ENCODE data around the gene ITPR2.
"Not testable (repeated sequence)": the region's sequence is repeated elsewhere in the genome, so short reads cannot be mapped to it uniquely, and the experiment has no call there.

The ITPR2 gene

GRCh38 chr12:26327975-26328644 lies 504.9 kb downstream of the ITPR2 start:
- FAIRE-seq, result no peak

- FAIRE-seq, result no peak
Observed at GRCh38 chr12:26323673-26324072, 509.3 kb downstream of the ITPR2 start.

DNA sequence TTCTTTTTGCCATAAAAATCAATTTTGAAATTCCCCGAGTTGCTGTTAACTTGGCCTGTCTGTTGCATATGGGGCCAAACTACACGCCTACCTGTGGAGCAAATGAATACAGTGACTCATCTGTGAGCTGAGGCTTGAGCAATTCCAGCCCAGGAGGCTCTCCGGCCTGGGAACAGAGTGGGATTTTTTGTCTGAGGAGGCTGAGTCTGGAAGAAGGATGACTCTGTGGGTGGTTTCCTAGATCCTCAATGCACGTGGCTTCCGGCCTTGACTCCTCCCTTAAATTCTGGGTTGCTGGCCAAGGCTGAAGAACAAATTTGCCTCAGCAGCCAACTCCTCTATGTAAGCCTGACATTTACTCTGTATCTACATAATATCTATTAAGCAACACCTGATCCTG lies 513.5 kb downstream of the ITPR2 start:
- no peak for FAIRE-seq

DNA sequence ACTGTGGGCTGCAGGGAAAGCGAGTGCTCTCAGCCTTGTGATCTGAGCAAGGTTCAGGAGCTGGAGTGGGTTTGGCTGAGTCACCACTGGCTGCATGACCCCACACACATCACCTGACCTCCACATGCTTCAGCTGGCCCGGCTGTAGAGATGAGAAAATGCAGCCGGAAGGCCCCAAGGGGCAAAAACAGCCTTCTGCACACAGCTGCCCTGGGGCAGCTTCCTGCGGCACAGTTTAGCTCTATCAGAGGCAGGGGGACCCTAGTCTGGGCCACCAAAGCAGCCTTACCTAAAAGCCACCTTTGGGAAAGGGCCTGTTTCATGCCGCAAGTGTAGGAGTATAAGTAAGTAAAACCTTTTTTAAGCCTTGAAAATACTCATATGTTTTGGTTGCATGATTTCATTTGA lies 514.3 kb downstream of the ITPR2 start:
- no peak for FAIRE-seq

DNA sequence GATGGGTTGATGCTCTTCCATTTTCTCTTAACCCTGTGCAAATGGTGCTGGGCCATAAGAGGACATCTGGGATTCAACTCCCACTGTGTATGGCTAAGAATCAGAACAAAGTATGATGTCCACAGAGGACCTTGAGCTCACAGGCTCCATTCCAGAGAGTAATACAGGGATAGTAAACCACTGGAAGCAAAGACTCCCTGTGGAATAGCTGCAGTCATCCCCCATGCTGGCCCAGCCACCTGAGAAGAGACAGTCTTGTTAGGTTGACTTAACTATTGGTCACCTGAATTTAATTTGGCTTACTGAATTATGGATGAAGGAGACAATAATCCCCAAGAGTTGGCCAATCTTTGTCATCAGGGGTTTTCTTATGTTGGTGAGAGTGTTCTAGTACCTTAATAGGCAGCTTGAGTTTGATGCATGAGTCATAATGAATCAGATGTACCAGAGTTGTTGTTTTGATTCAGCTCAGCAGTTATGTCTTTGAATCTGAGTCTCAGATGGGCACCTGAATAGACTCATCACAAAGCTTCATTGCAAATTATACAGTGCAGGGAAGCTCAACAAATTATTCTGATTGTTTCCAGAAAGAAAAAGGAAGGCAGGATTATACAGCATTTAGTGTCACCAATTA lies 514.9 kb downstream of the ITPR2 start:
- no peak for FAIRE-seq

- not testable (repeated sequence) for FAIRE-seq
Observed at GRCh38 chr12:26314103-26314502, 518.9 kb downstream of the ITPR2 start.

DNA sequence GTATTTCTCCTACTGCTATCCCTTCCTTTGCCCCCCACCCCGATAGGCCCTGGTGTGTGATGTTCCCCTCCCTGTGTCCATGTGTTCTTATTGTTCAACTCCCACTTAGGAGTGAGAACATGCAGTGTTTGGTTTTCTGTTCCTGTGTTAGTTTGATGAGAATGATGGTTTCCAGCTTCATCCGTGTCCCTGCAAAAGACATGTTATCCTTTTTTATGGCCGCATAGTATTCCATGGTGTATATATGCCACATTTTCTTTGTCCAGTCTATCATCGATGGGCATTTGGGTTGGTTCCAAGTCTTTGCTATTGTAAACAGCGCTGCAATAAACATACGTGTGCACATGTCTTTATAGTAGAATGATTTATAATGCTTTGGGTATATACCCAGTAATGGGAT lies 522.5 kb downstream of the ITPR2 start:
- not testable (repeated sequence) for FAIRE-seq

DNA sequence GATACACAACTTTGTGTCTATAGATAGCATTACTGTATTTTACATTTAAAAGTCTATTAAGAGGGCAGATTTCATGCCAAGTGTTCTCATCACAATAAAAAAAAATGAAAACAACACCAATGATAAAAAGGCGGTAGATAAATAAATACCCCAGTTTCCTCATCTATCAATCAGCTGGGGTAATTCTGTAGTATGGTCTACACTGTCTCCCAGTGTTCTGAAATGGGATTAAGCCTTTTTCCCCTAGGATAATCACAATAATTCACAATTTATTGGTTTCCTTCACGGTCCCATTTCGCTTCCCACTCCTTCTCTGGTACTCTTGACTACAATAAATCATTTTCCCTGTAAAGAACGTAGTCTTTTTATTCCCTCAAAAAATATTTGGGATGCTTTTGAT lies 523.4 kb downstream of the ITPR2 start:
- no peak for FAIRE-seq

DNA sequence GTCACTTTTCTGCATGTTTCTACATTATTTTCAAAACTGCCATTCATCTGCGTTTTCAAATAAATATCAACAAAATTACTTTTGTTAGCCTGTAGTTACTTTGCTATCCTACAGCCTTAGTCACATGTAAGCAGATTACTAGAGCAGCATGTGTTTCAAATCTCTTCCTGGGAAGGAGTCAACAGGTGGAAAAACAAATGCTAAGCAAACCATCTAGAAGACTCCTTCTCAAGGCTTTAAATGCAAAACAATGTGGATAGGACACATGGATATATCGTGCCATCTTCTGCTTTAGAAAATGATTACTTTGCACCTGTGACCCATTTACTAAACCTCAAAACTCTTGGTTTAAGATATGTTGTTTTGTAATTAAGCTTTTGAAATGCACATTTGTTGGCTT lies 528.7 kb downstream of the ITPR2 start:
- no peak for FAIRE-seq

GRCh38 chr12:26303418-26303817 lies 529.6 kb downstream of the ITPR2 start:
- FAIRE-seq, result no peak

DNA sequence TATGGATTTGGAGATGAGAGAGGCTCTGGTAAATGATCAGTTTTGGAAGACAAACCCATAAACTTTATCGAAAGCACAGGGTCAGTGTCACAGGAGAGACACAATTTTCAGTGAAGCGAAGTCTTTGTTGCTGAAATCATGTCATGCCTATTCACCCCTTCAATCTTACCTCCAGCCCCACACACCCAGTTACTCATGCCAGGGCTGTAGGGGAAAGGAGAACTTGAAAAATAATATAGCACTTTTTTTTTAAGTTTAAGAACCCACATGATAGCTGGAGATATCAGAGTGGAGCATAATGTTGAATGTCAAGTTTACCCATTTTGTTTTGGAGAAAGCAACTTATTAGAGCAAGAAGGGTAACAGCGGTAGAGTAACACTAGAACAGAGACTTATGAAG lies 530.2 kb downstream of the ITPR2 start:
- FAIRE-seq, result no peak

GRCh38 chr12:26299751-26300150 lies 533.2 kb downstream of the ITPR2 start:
- FAIRE-seq, result no peak

- FAIRE-seq, result peak; percentile 17
Observed at GRCh38 chr12:26298785-26299621, 534.0 kb downstream of the ITPR2 start.

GRCh38 chr12:26297396-26298070 lies 535.5 kb downstream of the ITPR2 start:
- FAIRE-seq, result no peak

DNA sequence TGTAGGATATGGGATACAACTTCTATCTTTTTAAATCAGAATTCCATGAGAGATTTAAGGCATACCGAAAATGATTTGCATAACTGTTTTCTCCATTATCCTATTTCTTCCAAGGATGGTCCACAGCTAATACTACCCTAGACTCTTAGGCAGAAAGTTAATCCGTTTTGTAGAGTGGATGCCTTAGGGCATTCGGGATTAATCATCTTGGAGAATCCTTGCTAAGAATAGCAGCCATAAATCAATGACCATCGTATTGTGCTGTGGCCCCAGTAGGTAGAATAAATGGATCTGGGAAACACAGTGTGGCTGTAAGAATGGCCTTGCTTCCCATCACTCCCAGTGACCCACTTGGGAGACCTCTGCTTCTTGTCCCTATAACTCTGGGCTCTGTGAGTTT lies 538.0 kb downstream of the ITPR2 start:
- no peak for FAIRE-seq

DNA sequence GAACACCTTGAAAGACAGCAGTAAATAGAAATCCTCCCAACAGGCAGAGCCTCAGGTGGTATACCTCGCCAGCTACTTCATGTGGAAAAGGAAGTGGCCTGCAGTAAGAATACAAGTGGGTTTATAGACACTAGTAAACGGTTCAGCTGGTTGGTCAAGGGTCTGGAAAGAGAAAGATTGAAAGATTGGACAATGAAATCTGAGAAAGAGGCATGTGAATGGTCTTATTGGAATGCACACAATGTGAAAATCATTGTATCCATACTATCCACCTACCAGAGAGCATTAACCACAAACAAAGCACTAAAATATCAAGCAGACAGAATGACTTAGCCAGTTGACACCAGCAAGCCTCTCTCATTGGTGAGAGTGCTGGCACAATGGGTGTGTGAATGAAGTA lies 539.4 kb downstream of the ITPR2 start:
- no peak for FAIRE-seq

GRCh38 chr12:26292596-26292995 lies 540.4 kb downstream of the ITPR2 start:
- FAIRE-seq, result no peak

DNA sequence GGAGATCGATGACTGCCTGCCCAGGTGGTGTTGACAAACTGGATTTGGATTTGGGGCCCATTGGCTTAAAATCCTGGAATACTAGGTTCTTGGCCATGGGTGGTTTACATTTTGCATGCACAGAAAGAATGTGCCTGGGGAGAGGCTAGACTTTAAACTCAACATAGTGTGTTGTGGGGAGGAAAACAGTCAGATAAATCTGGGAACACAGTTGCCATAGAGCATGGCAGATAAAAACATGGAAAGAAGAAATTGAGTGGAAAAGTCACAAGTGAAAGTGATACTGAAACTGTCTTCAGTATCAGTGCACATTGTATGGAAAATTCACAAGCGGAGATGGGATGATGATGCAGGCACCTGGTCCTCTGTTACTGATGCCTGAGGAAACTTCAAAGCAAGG lies 542.4 kb downstream of the ITPR2 start:
- FAIRE-seq, result no peak

GRCh38 chr12:26287671-26288381 lies 545.2 kb downstream of the ITPR2 start:
- no peak for FAIRE-seq
